MM.1S (cell line): ENCODE results near the gene S100A8.

ENCODE experiments used
- DNase-seq: peaks from one replicate; pipeline ENCODE4 v3.0.0-alpha.2; 2015
- H2AFZ ChIP-seq: fragments of 300-600 bp; sonication (generic); 2 replicates; pipeline ENCODE4 v1.6.0; 2016; ENCODE audit warnings: antibody characterized with exemption, low read length
- H3F3A ChIP-seq: fragments of 300-600 bp; sonication (generic); 2 replicates; pipeline ENCODE4 v1.6.1; 2016; ENCODE audit warnings: mild to moderate bottlenecking, antibody characterized with exemption, low read length, moderate library complexity, mixed read lengths; ENCODE audit not compliant: insufficient read depth
- H3K27ac ChIP-seq: fragments of 300-600 bp; sonication (generic); 2 replicates; pipeline ENCODE4 v1.5.1; 2016; ENCODE audit warnings: mild to moderate bottlenecking, low read length
- H3K27me3 ChIP-seq: fragments of 300-600 bp; sonication (generic); replicated peaks from 2 replicates; pipeline ENCODE4 v1.6.0; 2016; ENCODE audit warnings: low read length; ENCODE audit not compliant: insufficient read depth
- H3K36me3 ChIP-seq: fragments of 300-600 bp; sonication (generic); replicated peaks from 2 replicates; pipeline ENCODE4 v1.6.1; 2016; ENCODE audit warnings: mild to moderate bottlenecking, low read length, mixed read lengths; ENCODE audit not compliant: insufficient read depth
- H3K4me1 ChIP-seq: fragments of 300-600 bp; sonication (generic); 2 replicates; pipeline ENCODE4 v1.6.1; 2016; ENCODE audit warnings: low read length, mixed read lengths
- H3K4me2 ChIP-seq: fragments of 300-600 bp; sonication (generic); 2 replicates; pipeline ENCODE4 v1.6.0; 2016; ENCODE audit warnings: low read depth, low read length
- H3K4me3 ChIP-seq: fragments of 300-600 bp; sonication (generic); 2 replicates; pipeline ENCODE4 v1.5.1; 2016; ENCODE audit warnings: low read length, mixed read lengths
- H3K79me2 ChIP-seq: fragments of 300-600 bp; sonication (generic); 2 replicates; pipeline ENCODE4 v1.6.1; 2016; ENCODE audit warnings: mixed run types, low read length, mixed read lengths
- H3K9ac ChIP-seq: fragments of 300-600 bp; sonication (generic); 2 replicates; pipeline ENCODE4 v1.6.1; 2016; ENCODE audit warnings: low read length, mixed read lengths
- H3K9me2 ChIP-seq: fragments of 300-600 bp; sonication (generic); replicated peaks from 2 replicates; pipeline ENCODE4 v1.6.1; 2016; ENCODE audit warnings: mild to moderate bottlenecking, low read length, mixed read lengths; ENCODE audit not compliant: insufficient read depth
- H3K9me3 ChIP-seq: fragments of 300-600 bp; sonication (generic); replicated peaks from 2 replicates; pipeline ENCODE4 v1.6.1; 2016; ENCODE audit warnings: mild to moderate bottlenecking, low read length, mixed read lengths; ENCODE audit not compliant: insufficient read depth
- H4K20me1 ChIP-seq: fragments of 300-600 bp; sonication (generic); 2 replicates; pipeline ENCODE4 v1.6.1; 2016; ENCODE audit warnings: mild to moderate bottlenecking, low read length, moderate library complexity, mixed read lengths; ENCODE audit not compliant: insufficient read depth
- CTCF ChIP-seq: fragments of 300-600 bp; sonication (generic); IDR thresholded peaks from 2 replicates; pipeline ENCODE4 v1.5.1; 2016; ENCODE audit warnings: antibody characterized with exemption, low read length, mixed read lengths
- EZH2 ChIP-seq: fragments of 300-600 bp; sonication (generic); optimal IDR thresholded peaks from 2 replicates; pipeline ENCODE3; 2017; ENCODE audit warnings: low read depth, mild to moderate bottlenecking, antibody characterized with exemption, low read length, mixed read lengths
- EZH2phosphoT487 ChIP-seq: fragments of 300-600 bp; sonication (generic); IDR thresholded peaks from 2 replicates; pipeline ENCODE4 v1.6.1; 2018; ENCODE audit warnings: antibody characterized with exemption, low read length

Gene S100A8

GRCh38 chr1:153394391-153394790 is 3.5 kb upstream of the S100A8 start:
- H3K9ac ChIP-seq = no peak overlapping the region

GRCh38 chr1:153393926-153394325 is 3.1 kb upstream of the S100A8 start:
- H3K36me3 ChIP-seq = no peaks in the 10 kb centered on the region
- no peaks in the 10 kb centered on the region for H3K9me2 ChIP-seq
- H3K27ac ChIP-seq = no peak overlapping the region
- H3K79me2 ChIP-seq = no peaks in the 10 kb centered on the region
- H3K4me1 ChIP-seq = no peaks in the 10 kb centered on the region
- peaks cover 16% of the 10 kb centered on the region for H3K27me3 ChIP-seq
- no peak overlapping the region for H3K9ac ChIP-seq
- no peak for TF ChIP-seq EZH2
- TF ChIP-seq CTCF = no peak
- no peak for TF ChIP-seq EZH2phosphoT487
- H4K20me1 ChIP-seq = no peaks in the 10 kb centered on the region
- no peak overlapping the region for H3K4me2 ChIP-seq
- H2AFZ ChIP-seq = no peak overlapping the region
- no peaks in the 10 kb centered on the region for H3F3A ChIP-seq
- no peaks in the 10 kb centered on the region for H3K9me3 ChIP-seq
- no peak overlapping the region for H3K4me3 ChIP-seq
- DNase-seq = no peak

More at GRCh38 chr1:153394391-153394790, 3.5 kb upstream of the S100A8 start:
- H3K9me3 ChIP-seq = no peaks in the 10 kb centered on the region
- H2AFZ ChIP-seq = no peak overlapping the region
- no peaks in the 10 kb centered on the region for H3K36me3 ChIP-seq
- H4K20me1 ChIP-seq = no peaks in the 10 kb centered on the region
- no peak overlapping the region for H3K27ac ChIP-seq
- no peaks in the 10 kb centered on the region for H3K9me2 ChIP-seq
- no peaks in the 10 kb centered on the region for H3F3A ChIP-seq
- H3K4me3 ChIP-seq = no peak overlapping the region
- no peaks in the 10 kb centered on the region for H3K4me1 ChIP-seq
- H3K27me3 ChIP-seq = peaks cover 16% of the 10 kb centered on the region
- no peaks in the 10 kb centered on the region for H3K79me2 ChIP-seq
- no peak for TF ChIP-seq EZH2
- TF ChIP-seq CTCF = no peak
- TF ChIP-seq EZH2phosphoT487 = no peak
- DNase-seq = no peak
- H3K4me2 ChIP-seq = no peak overlapping the region

- no peak for DNase-seq
- no peak overlapping the region for H3K27ac ChIP-seq
- no peaks in the 10 kb centered on the region for H4K20me1 ChIP-seq
- H3K4me3 ChIP-seq = no peak overlapping the region
- H3K9me2 ChIP-seq = no peaks in the 10 kb centered on the region
- no peak for TF ChIP-seq CTCF
- no peak for TF ChIP-seq EZH2
- no peak overlapping the region for H2AFZ ChIP-seq
- no peak overlapping the region for H3K4me2 ChIP-seq
- no peak overlapping the region for H3K9ac ChIP-seq
- no peaks in the 10 kb centered on the region for H3K4me1 ChIP-seq
- no peaks in the 10 kb centered on the region for H3K79me2 ChIP-seq
- no peaks in the 10 kb centered on the region for H3K36me3 ChIP-seq
- H3K27me3 ChIP-seq = peaks cover 16% of the 10 kb centered on the region
- H3F3A ChIP-seq = no peaks in the 10 kb centered on the region
- H3K9me3 ChIP-seq = no peaks in the 10 kb centered on the region
Observed at GRCh38 chr1:153392822-153393221, 1.9 kb upstream of the S100A8 start.
